ENCODE measurements around the gene POMT1.

The POMT1 gene

DNA sequence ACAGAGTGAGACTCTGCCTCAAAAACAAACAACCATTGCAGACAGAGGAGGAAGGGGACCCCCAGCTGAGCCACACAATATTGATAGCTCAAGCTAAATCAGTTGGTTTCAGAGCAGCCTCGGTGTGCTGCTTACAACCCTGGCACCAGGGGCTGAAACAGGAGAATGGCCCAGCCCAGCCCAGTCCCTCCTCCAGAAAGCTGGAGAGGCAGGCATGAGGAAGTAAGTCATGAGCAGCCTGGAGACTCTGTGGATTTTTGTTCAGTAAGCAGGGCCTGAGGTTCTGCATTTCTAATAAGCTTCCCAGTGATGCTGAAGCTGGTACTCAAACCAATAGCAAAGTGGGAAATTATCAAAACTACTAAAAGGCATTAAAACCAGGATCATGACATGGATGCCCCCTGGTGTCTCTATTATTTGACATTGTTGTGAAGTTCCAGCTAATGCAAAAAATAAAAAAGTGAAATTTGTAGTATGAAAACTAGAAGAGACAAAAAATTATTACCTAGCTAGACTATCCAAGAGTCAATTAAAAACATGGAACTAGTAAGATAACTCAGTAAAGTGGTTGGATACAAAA lies 56.8 kb downstream of the POMT1 start:
- DNase-seq, result no peak

DNA sequence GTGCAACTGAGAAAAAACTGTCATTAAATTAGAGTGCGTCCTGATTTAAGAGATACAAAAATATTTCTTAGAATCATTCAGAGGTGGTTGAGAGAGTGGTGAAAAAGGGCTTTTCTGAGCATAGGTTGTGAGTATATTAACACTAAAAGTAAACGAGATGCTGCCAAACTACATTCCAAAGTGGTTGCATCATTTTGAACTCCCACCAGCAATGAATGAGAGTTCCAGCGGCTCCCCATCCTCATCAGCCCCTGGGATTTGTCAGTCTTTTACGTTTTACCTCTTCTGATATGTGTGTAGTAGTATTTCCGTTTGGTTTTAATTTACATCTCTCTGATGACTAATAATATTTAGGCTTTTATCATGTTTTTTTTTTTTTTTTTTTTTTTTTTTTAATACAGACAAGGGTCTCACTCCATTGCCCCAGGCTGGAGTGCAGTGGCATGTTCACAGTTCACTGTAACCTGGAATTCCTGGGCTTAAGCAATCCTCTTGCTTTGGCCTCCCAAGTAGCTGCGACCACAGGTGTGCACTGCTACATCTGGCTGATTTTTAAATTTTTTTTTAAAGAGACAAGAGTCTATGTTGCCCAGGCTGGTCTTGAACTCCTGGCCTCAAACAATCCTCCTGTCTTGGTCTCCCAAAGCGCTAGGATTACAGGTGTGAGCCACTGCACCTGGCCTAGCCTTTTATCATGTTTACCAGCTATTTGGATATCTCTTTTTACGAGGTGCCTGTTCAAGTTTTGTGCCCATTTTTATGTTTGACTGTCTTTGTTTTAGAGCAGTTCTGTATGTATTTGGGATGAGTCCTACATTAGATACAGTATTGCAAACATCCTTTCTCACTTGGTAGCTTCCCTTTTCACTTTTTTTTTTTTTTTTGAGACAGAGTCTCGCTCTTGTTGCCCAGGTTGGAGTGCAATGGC lies 59.6 kb downstream of the POMT1 start:
- no peak for DNase-seq

DNA sequence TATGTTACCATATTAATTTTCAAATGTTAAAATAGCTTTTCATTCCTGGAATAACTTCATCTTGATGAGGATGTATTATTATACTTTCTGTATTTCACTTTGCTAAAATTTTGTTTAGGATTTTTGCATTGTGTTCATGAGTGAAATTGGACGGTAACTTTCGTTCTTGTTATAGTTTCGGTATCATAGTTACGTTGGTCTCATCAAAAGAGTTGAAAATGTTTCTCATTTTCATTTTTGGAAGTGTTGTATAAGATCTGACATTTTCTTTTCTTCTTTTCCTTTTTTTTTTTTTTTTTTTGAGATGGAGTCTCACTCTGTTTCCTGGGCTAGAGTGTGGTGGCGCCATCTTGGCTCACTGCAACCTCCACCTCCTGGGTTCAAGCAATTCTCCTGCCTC lies 62.7 kb downstream of the POMT1 start:
- no peak for DNase-seq

DNA sequence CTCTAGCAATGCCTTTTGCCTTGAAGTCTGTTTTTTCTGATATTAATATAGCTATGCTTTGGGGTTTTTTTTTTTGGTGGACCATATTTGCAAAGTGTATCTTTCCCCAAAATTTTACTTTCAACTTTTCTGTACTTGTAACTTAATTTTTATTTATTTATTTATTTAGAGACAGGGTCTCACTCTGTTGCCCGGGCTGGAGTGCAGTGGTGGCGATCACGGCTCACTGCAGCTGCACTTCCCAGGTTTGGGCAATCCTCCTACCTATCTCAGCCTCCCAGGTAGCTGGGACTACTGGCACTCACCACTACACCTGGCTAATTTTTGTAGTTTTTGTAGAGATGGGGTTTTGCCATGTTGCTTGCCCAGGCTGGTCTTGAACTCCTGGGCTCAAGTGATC lies 63.4 kb downstream of the POMT1 start:
- DNase-seq, result no peak

DNA sequence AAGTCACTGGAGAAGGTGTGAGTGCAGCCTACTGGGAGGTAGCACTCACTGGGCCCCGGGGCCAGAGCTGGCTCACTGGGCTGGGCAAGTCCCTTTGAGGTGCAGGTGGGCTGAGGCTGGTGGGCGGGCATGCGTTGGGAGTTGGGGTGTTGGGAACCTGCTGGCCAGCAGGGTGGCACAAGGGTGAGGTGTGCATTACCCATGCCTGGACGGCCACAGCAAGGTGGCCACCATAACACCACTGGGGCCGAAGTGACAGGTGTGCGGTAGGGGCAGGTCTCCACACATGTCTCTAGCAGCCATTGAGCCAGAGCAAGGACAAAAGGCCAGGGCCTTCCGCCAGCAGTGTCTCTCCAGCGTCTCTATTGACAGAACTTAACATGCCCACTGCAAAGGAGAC lies 65.2 kb downstream of the POMT1 start:
- no peak for DNase-seq

Measured in activated effector memory CD4-positive, alpha-beta T cell treated with anti-CD3 and anti-CD28 coated beads, Interleukin-2, amount 50 U/mL, for 16 hours (primary cell).